SK-N-SH treated with all-trans-retinoic acid at 6 μM for 48 hours (cell line): Measurements from ENCODE around the gene TIMM17B.

Experiments used
- ATAC-seq: fragments of 200-7000 bp; cut with Tn5 transposase; 3 replicates; pipeline ENCODE4 v1.9.1; 2020; ENCODE audit warnings: mild to moderate bottlenecking, moderate library complexity
- BACH2 ChIP-seq: fragments of 250-450 bp; sonication (Bioruptor Pico); IDR thresholded peaks from 2 replicates; pipeline ENCODE4 v1.9.0; 2021; ENCODE audit warnings: mild to moderate bottlenecking, borderline replicate concordance
- ESRRG ChIP-seq: fragments of 250-450 bp; sonication (Bioruptor Pico); IDR thresholded peaks from 2 replicates; pipeline ENCODE4 v1.6.1; 2021; ENCODE audit warnings: mild to moderate bottlenecking
- GLIS3 ChIP-seq: fragments of 250-450 bp; sonication (Bioruptor Pico); IDR thresholded peaks from 2 replicates; pipeline ENCODE4 v1.5.0; 2020; ENCODE audit warnings: mild to moderate bottlenecking, moderate library complexity
- ISL1 ChIP-seq: fragments of 250-450 bp; sonication (Bioruptor Pico); IDR thresholded peaks from 2 replicates; pipeline ENCODE4 v2.1.2; 2022; ENCODE audit warnings: mild to moderate bottlenecking, moderate library complexity
- OSR1 ChIP-seq: fragments of 250-450 bp; sonication (Bioruptor Pico); IDR thresholded peaks from 2 replicates; pipeline ENCODE4 v1.8.0; 2022; ENCODE audit warnings: moderate library complexity, mild to moderate bottlenecking, inconsistent platforms
- PATZ1 ChIP-seq: fragments of 250-450 bp; sonication (Bioruptor Pico); IDR thresholded peaks from 2 replicates; pipeline ENCODE4 v1.8.0; 2020; ENCODE audit warnings: mild to moderate bottlenecking, moderate library complexity, borderline replicate concordance
- POU6F1 ChIP-seq: fragments of 250-450 bp; sonication (Bioruptor Pico); IDR thresholded peaks from 2 replicates; pipeline ENCODE4 v1.8.0; 2021; ENCODE audit warnings: low read depth, mild to moderate bottlenecking, moderate library complexity, borderline replicate concordance
- PPARA ChIP-seq: fragments of 250-450 bp; sonication (Bioruptor Pico); IDR thresholded peaks from 2 replicates; pipeline ENCODE4 v1.5.0; 2020; ENCODE audit warnings: mild to moderate bottlenecking, borderline replicate concordance
- RARB ChIP-seq: fragments of 250-450 bp; sonication (Bioruptor Pico); IDR thresholded peaks from 2 replicates; pipeline ENCODE4 v1.8.0; 2021; ENCODE audit warnings: mild to moderate bottlenecking, moderate library complexity
- SNAI2 ChIP-seq: fragments of 250-450 bp; sonication (Bioruptor Pico); IDR thresholded peaks from 2 replicates; pipeline ENCODE4 v1.5.0; 2020; ENCODE audit warnings: mild to moderate bottlenecking, moderate library complexity
- TCF4 ChIP-seq: fragments of 250-450 bp; sonication (Bioruptor Pico); IDR thresholded peaks from 2 replicates; pipeline ENCODE4 v1.8.0; 2021; ENCODE audit warnings: mild to moderate bottlenecking, moderate library complexity, borderline replicate concordance
- TSHZ2 ChIP-seq: fragments of 250-450 bp; sonication (Bioruptor Pico); IDR thresholded peaks from 2 replicates; pipeline ENCODE4 v1.5.0; 2020; ENCODE audit warnings: mild to moderate bottlenecking, moderate library complexity
- ZC3H10 ChIP-seq: fragments of 250-450 bp; sonication (Bioruptor Pico); IDR thresholded peaks from 2 replicates; pipeline ENCODE4 v1.5.1; 2021; ENCODE audit warnings: mild to moderate bottlenecking, moderate library complexity
- ZFP3 ChIP-seq: fragments of 250-450 bp; sonication (Bioruptor Pico); IDR thresholded peaks from 2 replicates; pipeline ENCODE4 v1.5.0; 2020; ENCODE audit warnings: mild to moderate bottlenecking, moderate library complexity
- ZFP30 ChIP-seq: fragments of 450-650 bp; formaldehyde crosslinking; IDR thresholded peaks from 2 replicates; pipeline ENCODE4 v1.5.0; 2022; ENCODE audit warnings: mild to moderate bottlenecking, moderate library complexity
- ZNF565 ChIP-seq: fragments of 450-650 bp; formaldehyde crosslinking; conservative IDR thresholded peaks from 2 replicates; pipeline ENCODE4 v1.5.0; 2020; ENCODE audit warnings: low read depth, mild to moderate bottlenecking, moderate library complexity
- ZNF70 ChIP-seq: fragments of 450-650 bp; formaldehyde crosslinking; IDR thresholded peaks from 2 replicates; pipeline ENCODE4 v1.5.0; 2020; ENCODE audit warnings: mild to moderate bottlenecking, moderate library complexity
- ZNF8 ChIP-seq: fragments of 450-650 bp; formaldehyde crosslinking; IDR thresholded peaks from 2 replicates; pipeline ENCODE4 v1.5.0; 2020; ENCODE audit warnings: mild to moderate bottlenecking, moderate library complexity
- TF ChIP-seq, protein P1 (sequence below): fragments of 250-450 bp; sonication (Bioruptor Pico); IDR thresholded peaks from 2 replicates; pipeline ENCODE4 v1.5.1; 2020; ENCODE audit warnings: low read depth, mild to moderate bottlenecking, moderate library complexity
- TF ChIP-seq, protein P2 (sequence below): fragments of 250-450 bp; sonication (Bioruptor Pico); IDR thresholded peaks from 2 replicates; pipeline ENCODE4 v1.5.1; 2021; ENCODE audit warnings: mild to moderate bottlenecking, moderate library complexity

The TIMM17B gene

DNA sequence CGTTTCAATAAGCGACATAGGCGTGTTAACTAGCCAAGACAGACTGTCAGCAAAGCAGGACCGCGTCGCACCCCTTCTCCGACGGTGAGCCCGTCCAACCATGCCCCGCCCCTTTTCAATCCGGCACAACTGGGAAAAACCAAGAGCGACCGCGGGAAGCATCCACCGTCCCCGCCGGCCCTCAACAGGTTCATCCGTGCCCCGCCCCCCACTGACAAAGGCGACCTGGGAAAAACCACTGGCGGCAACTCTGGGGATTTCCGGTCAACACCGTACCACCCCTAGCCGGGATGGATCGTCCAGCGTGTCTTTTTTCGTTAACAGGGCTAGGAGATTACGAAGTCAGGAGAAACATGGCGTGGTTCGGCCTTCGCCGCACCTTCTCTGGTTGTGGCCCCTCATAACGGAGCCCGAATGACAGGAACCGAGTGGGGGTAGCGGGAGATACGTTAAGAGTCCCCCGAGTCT, 377 bp downstream of the TIMM17B start (continued):
- TF ChIP-seq PATZ1 = no peak
- TF ChIP-seq, protein P1, sequence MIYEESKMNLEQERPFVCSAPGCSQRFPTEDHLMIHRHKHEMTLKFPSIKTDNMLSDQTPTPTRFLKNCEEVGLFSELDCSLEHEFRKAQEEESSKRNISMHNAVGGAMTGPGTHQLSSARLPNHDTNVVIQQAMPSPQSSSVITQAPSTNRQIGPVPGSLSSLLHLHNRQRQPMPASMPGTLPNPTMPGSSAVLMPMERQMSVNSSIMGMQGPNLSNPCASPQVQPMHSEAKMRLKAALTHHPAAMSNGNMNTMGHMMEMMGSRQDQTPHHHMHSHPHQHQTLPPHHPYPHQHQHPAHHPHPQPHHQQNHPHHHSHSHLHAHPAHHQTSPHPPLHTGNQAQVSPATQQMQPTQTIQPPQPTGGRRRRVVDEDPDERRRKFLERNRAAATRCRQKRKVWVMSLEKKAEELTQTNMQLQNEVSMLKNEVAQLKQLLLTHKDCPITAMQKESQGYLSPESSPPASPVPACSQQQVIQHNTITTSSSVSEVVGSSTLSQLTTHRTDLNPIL = no peak
- TF ChIP-seq ISL1 (CRISPR knock-in tag) = no peak

DNA sequence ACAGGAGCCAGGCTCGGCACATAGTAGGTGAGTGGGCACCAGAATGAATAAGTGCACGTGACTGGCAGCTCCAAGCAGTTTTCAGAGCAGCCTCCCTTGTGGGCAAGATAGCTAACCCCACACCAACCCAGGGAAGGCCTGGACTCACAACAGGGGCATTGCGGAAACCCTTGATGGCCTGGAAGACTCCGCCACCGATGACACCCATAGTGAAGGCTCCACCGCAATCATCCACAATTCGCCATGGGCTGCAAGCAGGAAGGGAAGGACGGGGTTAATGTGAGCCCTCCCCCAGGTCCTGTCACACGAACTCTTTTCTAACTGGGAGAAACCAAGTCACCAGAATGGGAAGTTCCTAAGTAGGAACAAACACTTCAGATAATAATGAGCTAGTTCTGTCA, 957 bp downstream of the TIMM17B start:
- ATAC-seq = no peak
- TF ChIP-seq ZFP3 (CRISPR knock-in tag) (no peak), ZNF8 (CRISPR knock-in tag) (no peak), ZNF565 (CRISPR knock-in tag) (no peak), PATZ1 (no peak)

- no peak for TF ChIP-seq BACH2
- no peak for TF ChIP-seq ZNF565 (CRISPR knock-in tag)
- no peak for TF ChIP-seq PPARA
- no peak for TF ChIP-seq ISL1 (CRISPR knock-in tag)
- no peak for TF ChIP-seq SNAI2 (CRISPR knock-in tag)
- no peak for TF ChIP-seq TSHZ2 (CRISPR knock-in tag)
- no peak for TF ChIP-seq ZNF8 (CRISPR knock-in tag)
- TF ChIP-seq TCF4 (CRISPR knock-in tag) = no peak
- no peak for TF ChIP-seq ZFP3 (CRISPR knock-in tag)
- no peak for TF ChIP-seq RARB
- no peak for TF ChIP-seq OSR1 (CRISPR knock-in tag)
- ATAC-seq = no peak
Measured at GRCh38 chrX:48894891-48895290, 2.7 kb downstream of the TIMM17B start.

GRCh38 chrX:48893556-48894348, 3.8 kb downstream of the TIMM17B start:
- ATAC-seq = no peak
- TF ChIP-seq BACH2 = no peak
- no peak for TF ChIP-seq ESRRG
- no peak for TF ChIP-seq GLIS3
- no peak for TF ChIP-seq ZC3H10 (CRISPR knock-in tag)
- TF ChIP-seq ZNF565 (CRISPR knock-in tag) = no peak
- TF ChIP-seq POU6F1 = no peak
- no peak for TF ChIP-seq ZNF8 (CRISPR knock-in tag)
- TF ChIP-seq, protein P1 = no peak
- no peak for TF ChIP-seq TCF4 (CRISPR knock-in tag)
- no peak for TF ChIP-seq PPARA
- no peak for TF ChIP-seq ZFP30 (CRISPR knock-in tag)
- TF ChIP-seq PATZ1 = no peak
- TF ChIP-seq ZNF70 (CRISPR knock-in tag) = no peak
- TF ChIP-seq, protein P2, sequence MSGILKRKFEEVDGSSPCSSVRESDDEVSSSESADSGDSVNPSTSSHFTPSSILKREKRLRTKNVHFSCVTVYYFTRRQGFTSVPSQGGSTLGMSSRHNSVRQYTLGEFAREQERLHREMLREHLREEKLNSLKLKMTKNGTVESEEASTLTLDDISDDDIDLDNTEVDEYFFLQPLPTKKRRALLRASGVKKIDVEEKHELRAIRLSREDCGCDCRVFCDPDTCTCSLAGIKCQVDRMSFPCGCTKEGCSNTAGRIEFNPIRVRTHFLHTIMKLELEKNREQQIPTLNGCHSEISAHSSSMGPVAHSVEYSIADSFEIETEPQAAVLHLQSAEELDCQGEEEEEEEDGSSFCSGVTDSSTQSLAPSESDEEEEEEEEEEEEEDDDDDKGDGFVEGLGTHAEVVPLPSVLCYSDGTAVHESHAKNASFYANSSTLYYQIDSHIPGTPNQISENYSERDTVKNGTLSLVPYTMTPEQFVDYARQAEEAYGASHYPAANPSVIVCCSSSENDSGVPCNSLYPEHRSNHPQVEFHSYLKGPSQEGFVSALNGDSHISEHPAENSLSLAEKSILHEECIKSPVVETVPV = no peak
- TF ChIP-seq SNAI2 (CRISPR knock-in tag) = no peak
- TF ChIP-seq ZFP3 (CRISPR knock-in tag) = no peak
- no peak for TF ChIP-seq RARB
